Cardiac fibroblast (primary cell): ENCODE measurements around the gene ALDH6A1.
A peak's percentile ranks its signal among the peaks of the same experiment; 100 is the strongest.

Experiments used
- DNase-seq, 2 donors: peaks; one replicate each; pipeline versions ENCODE4 v3.0.0 to v3.0.0-alpha.2; 2010; ENCODE audit warnings: low read depth in 2 of 2
- H3K4me3 ChIP-seq, 2 donors: replicated peaks in 1 of 2; 1 replicate in 1 of 2; 2 replicates in 1 of 2; pipeline ENCODE4 v1.5.1; 2011; ENCODE audit warnings: low read depth in 2 of 2, low read length in 2 of 2, mild to moderate bottlenecking in 2 of 2, moderate library complexity in 1 of 2
- CTCF ChIP-seq: IDR thresholded peaks from one replicate; pipeline ENCODE4 v1.5.1; 2011; ENCODE audit warnings: low read depth, mild to moderate bottlenecking, low read length, inconsistent platforms

Gene ALDH6A1

GRCh38 chr14:74081491-74081890 lies 2.8 kb downstream of the ALDH6A1 start:
- TF ChIP-seq CTCF, result no peak
- DNase-seq, result peak in 1 of 2 donors; percentile 45
- no peak overlapping the region for H3K4me3 ChIP-seq

- TF ChIP-seq CTCF, result no peak
- no peak overlapping the region for H3K4me3 ChIP-seq
- peak; percentile 21 to 35 for DNase-seq
Observed at GRCh38 chr14:74080820-74081460, 3.3 kb downstream of the ALDH6A1 start.

GRCh38 chr14:74077401-74077800 lies 6.9 kb downstream of the ALDH6A1 start:
- H3K4me3 ChIP-seq, result no peak overlapping the region
- no peak for TF ChIP-seq CTCF
- no peak for DNase-seq

- peak; percentile 40 to 64 for DNase-seq
- H3K4me3 ChIP-seq, result no peak overlapping the region
- no peak for TF ChIP-seq CTCF
Observed at GRCh38 chr14:74065746-74066575, 18.3 kb downstream of the ALDH6A1 start.

GRCh38 chr14:74064883-74065282 lies 19.4 kb downstream of the ALDH6A1 start:
- no peak overlapping the region for H3K4me3 ChIP-seq

GRCh38 chr14:74064426-74064825 lies 19.8 kb downstream of the ALDH6A1 start:
- H3K4me3 ChIP-seq, result no peak overlapping the region
- no peak for TF ChIP-seq CTCF
- no peak for DNase-seq

More at GRCh38 chr14:74064883-74065282, 19.4 kb downstream of the ALDH6A1 start:
- peak in 1 of 2 donors; percentile 44 for DNase-seq
- no peak for TF ChIP-seq CTCF
